HL-60/S4 (cell line): Measurements from ENCODE around the gene KIF26A.

Source experiments
- in situ Hi-C: fragments of 300-500 bp; cut with MboI; formaldehyde crosslinking; loops from 2 replicates; pipeline ENCODE4 v1.14.3; 2022; ENCODE audit warnings: low sequenced_read_pairs

Gene KIF26A

DNA sequence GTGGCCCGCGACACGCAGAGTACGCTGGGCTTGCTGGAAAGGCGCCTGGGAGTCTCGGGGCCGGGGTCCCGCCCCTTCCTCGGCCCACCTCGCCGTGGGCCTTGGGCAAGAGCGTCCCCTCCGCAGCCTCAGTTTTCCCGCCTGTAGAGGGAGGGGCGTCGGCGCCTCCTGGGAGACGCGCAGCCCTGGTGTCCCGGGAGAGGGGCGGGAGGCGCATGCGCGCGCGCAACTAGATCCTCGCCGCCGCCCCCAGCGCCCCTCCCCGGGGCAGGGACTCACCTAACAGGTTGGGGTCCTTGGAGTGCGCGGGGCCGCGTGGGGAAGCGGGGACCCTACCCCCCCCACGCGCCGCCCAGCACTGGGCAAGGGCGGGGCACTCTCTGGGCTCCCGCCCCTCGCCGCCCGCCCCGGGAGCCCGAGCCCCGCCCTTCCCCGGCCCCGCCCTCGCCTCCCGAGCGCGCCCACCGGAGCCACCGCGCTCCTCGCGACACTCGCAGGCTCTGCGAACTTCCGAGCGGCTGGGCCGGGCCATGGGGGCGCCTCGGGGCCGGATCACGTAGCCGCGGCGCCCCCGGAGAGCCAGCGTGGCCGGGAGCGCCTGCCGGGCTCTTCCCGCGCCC lies at the start of gene KIF26A:
KIF26A (plus strand) TSS at position 490 of the 620 bp plus-strand sequence. CDS start 136 bp downstream, outside the sequence.
- in situ Hi-C loops: no loop called here

DNA sequence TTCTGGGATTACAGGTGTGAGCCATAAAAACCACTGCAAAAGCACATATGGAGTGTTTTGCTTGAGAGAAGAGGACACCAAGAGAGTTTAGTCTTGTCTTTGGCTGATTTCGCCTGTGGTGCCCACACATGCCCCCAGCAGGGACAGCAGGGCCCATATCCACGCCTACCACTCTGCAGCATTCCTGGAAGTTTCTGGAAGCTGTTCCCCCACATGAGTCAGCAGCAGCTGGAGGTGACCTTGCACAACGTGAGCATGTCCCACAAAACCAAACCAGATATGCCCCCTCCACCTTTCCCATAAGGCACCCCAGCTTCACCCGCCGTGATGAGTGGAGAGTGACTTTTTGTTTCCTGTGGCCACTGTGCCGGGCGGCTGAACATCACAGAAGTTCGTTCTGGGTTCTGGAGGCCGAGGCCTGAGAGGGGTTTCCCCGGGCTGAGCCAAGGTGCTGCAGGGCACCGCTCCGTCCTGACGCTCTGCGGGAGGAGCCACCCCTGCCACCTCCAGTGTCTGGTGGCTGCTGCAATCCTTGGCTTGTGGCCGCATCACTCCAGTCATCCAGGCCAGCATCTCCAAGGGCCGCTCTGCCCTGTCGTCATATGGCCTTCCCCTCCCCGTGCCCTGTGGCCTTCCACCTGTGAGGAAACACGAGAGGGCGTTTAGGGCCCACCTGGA lies 48.2 kb upstream of the KIF26A start:
- in situ Hi-C loops: no loop called here

- in situ Hi-C loops: no loop called here
Observed at GRCh38 chr14:104091061-104091926, 47.1 kb upstream of the KIF26A start.

GRCh38 chr14:104091927-104092771 lies 46.2 kb upstream of the KIF26A start:
- in situ Hi-C loops: no loop called here

GRCh38 chr14:104092931-104093365 lies 45.4 kb upstream of the KIF26A start:
- in situ Hi-C loops: no loop called here

DNA sequence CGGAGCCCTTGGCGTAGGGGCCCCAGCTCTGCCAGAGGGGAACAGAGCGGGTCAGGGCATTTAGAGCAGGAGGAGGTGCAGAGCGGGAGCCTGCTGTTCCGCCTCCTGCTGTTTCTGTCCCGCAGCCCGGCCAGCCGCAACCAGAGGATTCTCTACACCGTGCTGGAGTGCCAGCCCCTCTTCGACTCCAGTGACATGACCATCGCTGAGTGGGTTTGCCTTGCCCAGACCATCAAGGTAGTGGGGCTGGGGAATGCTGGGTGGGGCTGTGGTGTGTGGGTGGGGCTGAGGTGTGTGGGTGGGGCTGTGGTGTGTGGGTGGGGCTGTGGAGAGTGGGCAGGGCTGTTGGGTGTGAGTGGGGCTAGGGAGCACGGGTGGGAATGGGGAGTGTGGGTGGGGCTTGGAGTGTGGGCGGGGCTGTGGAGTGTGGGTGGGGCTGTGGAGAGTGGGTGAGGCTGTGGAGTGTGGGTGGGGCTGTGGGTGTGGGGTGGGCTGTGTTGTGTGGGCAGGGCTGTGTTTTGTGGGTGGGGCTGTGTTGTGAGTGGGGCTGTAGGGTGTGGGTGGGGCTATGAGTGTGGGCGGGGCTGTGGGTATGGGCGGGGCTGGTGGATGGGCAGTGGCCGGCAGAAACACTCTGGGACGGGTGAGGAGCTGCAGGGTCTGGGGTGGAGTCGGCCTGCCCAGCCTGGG lies 44.9 kb upstream of the KIF26A start:
- in situ Hi-C loops: no loop called here

- in situ Hi-C loops: no loop called here
Observed at GRCh38 chr14:104094056-104094708, 44.2 kb upstream of the KIF26A start.

DNA sequence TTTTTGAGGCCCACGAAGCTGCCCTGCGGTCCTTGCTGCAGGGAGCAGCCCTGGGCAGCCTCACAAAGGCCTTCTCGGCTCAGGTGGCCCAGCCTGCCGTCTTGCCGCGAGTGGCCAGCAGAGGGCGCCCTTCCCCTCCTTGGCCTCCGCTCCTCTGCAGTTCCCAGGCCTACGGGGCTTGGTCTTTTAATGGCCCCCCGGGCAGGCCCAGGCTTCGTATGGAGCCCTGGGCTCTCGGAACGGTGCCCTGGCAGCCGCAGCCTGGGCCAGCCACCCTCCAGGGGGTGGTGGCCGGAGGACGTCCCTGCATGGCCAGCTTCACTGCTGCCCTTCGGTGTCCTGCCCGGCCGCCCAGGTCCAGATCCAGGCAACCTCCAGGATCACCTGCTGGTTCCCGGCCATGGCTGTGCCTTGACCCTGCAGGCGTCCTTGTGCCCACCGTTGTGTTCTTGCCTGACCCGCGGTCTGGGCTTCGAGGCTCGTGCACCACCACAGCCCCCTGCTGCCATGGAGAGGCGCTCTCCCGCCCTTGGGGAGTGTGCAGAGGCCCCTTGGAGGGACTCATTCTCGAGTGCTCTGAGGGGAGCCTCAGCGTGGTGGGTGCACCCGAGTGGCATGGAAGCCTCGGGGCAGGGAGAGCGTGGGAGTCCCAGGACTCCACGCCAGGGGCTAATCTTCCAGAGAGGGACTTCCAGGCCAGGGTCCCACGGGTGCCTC lies 43.5 kb upstream of the KIF26A start:
- in situ Hi-C loops: no loop called here

GRCh38 chr14:104095426-104096310 lies 42.7 kb upstream of the KIF26A start:
- in situ Hi-C loops: no loop called here

GRCh38 chr14:104096318-104096717 lies 42.1 kb upstream of the KIF26A start:
- in situ Hi-C loops: no loop called here

DNA sequence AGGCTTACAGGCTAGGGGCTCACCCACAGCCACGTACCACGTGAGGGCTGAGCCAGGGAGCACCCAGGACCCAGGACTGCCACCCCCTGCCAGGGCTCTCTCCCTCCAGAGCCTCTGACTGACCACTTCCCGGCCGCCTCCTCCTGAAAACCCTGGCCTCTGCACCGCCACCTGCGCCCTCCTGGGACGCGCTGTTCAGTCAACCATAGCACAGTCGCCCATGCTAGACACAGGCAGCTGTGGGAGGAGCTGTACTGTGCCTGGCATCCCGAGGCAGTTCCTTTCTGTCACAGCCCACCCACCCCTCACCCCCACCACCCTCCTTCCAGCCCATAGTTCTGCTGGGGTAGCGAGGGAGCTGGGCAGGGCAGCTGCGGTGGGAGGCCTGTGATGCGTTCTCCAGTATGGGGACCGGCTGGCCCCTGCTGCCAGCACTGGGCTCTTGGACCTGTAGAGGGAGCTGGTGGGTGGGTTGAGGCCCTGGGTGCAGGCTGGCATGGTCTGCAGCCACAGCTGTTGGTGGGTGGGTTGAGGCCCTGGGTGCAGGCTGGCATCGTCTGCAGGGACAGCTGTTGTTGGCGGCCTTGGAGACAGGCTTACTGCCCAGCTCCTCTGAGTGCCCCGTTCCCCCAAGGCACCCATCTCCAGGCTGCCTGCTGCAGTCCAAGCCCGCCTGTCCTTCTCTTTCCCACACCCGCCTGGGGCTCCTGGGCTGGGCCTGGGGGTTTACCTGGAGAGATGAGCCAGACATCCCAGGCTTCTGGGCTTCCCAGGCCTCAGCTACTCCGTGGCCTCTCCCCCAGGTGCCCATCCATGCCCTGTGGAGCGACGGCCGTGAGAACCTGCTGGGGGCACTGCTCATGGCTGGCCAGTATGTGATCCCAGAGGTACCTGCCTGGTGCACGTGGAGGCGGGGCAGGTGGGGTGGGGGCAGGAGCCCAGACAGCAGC lies 41.4 kb upstream of the KIF26A start:
- in situ Hi-C loops: no loop called here

DNA sequence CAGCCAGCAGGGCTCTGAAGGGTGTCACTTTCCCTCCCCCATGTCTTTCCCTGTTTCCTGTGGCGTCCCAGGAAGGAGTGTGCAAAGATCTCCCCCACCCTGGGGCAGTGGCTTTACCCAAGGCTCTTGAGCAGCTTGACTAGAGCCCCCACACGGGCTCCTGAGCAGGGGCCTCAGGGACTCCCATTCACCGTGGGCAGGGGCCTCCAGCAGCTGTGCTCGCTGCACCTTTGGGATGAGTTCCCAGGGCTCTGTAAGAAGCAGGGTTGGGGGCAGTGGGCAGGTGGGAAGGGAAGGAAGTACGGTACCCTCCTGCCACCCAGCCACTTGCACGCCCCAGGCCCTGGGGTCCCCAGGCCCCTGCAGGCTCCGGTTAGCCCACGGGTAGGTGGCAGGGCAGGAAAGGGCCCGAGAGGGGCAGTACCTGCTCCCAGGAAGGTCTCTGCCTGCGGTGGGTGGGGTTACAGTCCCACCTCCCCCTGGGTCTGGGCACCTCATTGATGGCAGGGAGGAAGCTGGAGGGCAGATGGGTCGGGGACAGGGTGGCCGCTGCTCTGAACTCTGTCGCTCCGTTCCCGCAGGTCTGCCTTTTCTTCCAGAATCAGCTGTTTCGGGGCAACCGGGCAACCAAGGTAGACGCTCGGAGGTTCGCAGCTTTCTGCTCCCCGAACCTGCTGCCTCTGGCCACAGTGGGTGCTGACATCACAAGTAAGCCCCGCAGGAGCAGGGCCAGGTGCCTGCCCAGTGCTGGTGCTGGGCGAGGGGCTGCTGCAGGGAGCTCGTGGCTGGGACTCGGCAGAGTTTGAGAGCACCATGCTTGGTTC lies 39.9 kb upstream of the KIF26A start:
- in situ Hi-C loops: no loop called here

DNA sequence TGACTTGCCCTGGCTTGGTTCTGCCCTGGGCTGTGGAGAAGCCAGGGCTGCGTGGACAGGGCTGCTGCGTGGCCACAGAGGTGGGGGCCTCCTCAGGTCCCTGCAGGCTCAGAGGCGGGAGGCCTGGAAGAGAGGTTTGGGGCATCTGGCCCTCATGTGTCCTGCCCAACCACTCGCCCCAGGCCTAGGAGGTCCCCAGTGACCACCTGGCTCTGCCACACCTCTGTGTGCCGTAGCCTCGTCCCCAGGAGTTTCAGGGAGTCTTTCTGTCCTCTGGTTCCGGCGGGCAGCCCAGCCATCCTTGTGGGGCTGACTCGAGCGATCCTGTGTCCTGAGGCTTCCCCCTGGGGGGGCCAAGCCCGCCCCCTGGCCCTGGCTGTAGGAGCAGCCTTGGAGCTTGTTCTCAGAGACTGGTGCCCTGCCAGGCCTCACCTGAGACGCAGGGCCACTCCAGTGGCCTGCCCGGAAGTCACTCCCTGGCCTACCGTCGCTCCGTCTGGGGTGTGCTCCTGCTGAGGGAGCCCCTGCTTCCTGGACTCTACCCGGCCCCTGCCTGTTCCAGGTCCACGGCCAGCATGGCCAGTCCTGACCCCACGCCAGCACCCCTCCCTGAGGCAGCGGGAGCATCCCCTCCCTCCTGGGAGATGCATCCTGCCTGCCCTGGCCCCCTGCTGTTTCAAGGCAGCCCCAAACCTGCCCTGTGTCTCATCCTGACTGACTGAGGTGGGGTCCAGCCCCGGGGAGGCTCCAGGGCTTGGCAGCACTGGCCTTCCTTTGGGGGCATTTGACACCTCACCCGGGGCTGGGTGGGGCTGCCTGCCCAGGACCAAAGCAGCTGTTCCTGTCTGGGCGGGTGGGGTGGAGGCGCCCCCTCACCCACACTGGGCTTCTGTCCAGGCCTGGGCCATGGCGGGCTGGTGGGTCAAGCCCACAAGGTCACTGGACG lies 39.0 kb upstream of the KIF26A start:
- in situ Hi-C loops: no loop called here

GRCh38 chr14:104100171-104101085 lies 38.0 kb upstream of the KIF26A start:
- in situ Hi-C loops: no loop called here
